PC-9 (cell line): ENCODE data around the gene INPP5A.

Source experiments
- CTCF ChIP-seq: fragments of 200-600 bp; sonication (generic); conservative IDR thresholded peaks from 2 replicates; pipeline ENCODE4 v1.6.1; 2017; ENCODE audit warnings: mixed run types, antibody characterized with exemption, mild to moderate bottlenecking, moderate library complexity
- EZH2 ChIP-seq: fragments of 200-600 bp; sonication (generic); IDR thresholded peaks from 2 replicates; pipeline ENCODE4 v1.8.0; 2017; ENCODE audit warnings: antibody characterized with exemption, low read depth

GRCh38 chr10:132494866-132495630 is 42.5 kb upstream of the INPP5A start:
- no peak for TF ChIP-seq CTCF
- no peak for TF ChIP-seq EZH2
